ENCODE results near the gene MCOLN1.

DNA sequence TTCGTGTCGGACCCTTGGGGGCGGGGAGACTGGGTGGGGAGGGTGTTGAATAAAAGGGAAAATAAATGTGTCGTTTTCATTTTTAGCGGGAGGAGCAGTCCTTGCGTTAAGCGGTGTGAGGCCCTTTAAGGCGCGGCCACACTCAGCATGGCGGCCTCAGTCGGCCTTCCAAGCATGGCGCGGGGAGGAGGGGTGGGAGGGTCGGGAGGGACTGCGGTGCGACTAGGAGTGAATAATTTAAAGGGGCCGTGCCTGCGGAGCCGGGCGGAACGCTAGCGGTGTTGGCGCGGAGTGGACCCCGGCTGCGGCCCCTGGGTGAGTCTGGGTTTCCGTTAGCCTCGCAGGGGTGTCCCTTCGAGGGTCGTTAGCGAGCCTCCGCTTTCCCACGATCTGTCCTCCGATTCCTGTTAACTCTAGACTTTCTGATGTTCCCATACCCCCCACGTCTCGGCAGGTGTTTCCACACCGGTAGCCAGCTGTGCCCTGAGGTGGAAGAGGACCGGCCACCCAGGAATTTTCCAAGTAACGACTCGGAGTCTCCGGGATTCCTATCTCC, 11.6 kb downstream of the MCOLN1 start:
- TF ChIP-seq, protein P1, sequence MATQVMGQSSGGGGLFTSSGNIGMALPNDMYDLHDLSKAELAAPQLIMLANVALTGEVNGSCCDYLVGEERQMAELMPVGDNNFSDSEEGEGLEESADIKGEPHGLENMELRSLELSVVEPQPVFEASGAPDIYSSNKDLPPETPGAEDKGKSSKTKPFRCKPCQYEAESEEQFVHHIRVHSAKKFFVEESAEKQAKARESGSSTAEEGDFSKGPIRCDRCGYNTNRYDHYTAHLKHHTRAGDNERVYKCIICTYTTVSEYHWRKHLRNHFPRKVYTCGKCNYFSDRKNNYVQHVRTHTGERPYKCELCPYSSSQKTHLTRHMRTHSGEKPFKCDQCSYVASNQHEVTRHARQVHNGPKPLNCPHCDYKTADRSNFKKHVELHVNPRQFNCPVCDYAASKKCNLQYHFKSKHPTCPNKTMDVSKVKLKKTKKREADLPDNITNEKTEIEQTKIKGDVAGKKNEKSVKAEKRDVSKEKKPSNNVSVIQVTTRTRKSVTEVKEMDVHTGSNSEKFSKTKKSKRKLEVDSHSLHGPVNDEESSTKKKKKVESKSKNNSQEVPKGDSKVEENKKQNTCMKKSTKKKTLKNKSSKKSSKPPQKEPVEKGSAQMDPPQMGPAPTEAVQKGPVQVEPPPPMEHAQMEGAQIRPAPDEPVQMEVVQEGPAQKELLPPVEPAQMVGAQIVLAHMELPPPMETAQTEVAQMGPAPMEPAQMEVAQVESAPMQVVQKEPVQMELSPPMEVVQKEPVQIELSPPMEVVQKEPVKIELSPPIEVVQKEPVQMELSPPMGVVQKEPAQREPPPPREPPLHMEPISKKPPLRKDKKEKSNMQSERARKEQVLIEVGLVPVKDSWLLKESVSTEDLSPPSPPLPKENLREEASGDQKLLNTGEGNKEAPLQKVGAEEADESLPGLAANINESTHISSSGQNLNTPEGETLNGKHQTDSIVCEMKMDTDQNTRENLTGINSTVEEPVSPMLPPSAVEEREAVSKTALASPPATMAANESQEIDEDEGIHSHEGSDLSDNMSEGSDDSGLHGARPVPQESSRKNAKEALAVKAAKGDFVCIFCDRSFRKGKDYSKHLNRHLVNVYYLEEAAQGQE (IDR thresholded peaks at IDR 0.05; ENCODE audit: low read depth, low read length) = no peak
- TF ChIP-seq, protein P2, sequence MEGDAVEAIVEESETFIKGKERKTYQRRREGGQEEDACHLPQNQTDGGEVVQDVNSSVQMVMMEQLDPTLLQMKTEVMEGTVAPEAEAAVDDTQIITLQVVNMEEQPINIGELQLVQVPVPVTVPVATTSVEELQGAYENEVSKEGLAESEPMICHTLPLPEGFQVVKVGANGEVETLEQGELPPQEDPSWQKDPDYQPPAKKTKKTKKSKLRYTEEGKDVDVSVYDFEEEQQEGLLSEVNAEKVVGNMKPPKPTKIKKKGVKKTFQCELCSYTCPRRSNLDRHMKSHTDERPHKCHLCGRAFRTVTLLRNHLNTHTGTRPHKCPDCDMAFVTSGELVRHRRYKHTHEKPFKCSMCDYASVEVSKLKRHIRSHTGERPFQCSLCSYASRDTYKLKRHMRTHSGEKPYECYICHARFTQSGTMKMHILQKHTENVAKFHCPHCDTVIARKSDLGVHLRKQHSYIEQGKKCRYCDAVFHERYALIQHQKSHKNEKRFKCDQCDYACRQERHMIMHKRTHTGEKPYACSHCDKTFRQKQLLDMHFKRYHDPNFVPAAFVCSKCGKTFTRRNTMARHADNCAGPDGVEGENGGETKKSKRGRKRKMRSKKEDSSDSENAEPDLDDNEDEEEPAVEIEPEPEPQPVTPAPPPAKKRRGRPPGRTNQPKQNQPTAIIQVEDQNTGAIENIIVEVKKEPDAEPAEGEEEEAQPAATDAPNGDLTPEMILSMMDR (IDR thresholded peaks at IDR 0.05) = no peak
- TF ChIP-seq, protein P3, sequence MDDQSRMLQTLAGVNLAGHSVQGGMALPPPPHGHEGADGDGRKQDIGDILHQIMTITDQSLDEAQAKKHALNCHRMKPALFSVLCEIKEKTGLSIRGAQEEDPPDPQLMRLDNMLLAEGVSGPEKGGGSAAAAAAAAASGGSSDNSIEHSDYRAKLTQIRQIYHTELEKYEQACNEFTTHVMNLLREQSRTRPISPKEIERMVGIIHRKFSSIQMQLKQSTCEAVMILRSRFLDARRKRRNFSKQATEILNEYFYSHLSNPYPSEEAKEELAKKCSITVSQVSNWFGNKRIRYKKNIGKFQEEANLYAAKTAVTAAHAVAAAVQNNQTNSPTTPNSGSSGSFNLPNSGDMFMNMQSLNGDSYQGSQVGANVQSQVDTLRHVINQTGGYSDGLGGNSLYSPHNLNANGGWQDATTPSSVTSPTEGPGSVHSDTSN (IDR thresholded peaks at IDR 0.05) = no peak
- TF ChIP-seq EP300 (IDR thresholded peaks at IDR 0.05; ENCODE audit: borderline replicate concordance in 1 of 2, low read depth in 1 of 2, low read length in 1 of 2) = no peak
- peak; percentile 39; the same call in 1 of the 2 replicates for TF ChIP-seq POLR2AphosphoS5 (IDR thresholded peaks at IDR 0.05; ENCODE audit: low read depth, low read length)
- no peak for TF ChIP-seq RXRA (IDR thresholded peaks at IDR 0.05; ENCODE audit: borderline replicate concordance, low read depth)
- no peak for TF ChIP-seq JUND (IDR thresholded peaks at IDR 0.05)
- no peak for TF ChIP-seq SIN3A (IDR thresholded peaks at IDR 0.05; ENCODE audit: borderline replicate concordance, low read depth, low read length)
- TF ChIP-seq YY1 (IDR thresholded peaks at IDR 0.05; ENCODE audit: low read depth) = peak; percentile 98

All from SK-N-SH (cell line).